Measurements from ENCODE around the gene NUCKS1. TPM values are rescaled to one million over a fixed set of nuclear protein-coding genes. Genes with fewer than 3 reads are reported as not detected.
A peak's percentile ranks its signal among the peaks of the same experiment; 100 is the strongest.

NUCKS1 gene
- total and polyA plus RNA-seq, 10 of the 15 experiments (the other 5 are each of a cell fraction or from before 2014, with no cell fraction given): 40.5 to 135 (median 55.5) TPM

DNA sequence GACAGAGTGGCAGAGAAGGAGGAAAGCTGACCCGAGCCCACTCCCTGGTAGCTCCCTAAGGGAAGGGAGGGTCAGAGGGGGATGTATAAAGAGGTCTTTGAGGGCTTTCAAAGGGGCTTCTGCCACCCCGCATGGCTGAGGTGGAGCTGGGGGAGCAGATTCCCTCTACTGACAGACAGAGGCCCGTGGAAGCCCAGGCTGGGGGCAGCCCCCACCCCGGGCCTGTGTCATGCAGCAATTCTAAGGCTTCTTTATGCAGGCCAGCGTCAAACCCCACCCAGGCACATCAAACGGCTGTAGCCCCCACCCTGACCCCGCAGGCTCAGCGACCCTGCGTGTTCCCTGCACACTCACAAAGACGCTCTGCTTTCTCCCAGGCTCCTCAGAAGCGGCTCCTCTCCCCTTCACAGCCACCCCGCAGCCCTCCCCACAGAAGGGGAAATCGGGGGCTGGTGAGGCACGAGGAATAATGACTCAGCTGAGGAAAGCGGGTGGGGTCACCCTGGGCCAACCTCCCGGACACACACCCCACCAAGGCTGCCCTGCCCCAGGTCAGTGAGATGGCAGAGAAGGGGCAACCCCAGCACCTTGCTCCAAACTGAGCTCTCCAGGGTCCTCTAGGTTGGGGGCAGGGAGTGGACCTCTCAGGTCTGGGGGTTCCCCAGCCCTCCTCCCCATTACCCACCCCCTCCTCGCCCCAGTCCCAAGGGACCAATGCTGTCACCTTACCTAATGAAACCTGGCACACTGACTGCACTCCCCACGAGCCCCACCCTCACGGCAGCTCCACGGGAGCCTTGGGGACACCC is 80.4 kb downstream of the NUCKS1 start (continued):
- no peak for TF ChIP-seq RFX5 (IDR thresholded peaks at IDR 0.05; ENCODE audit: low read depth, low read length)
- peak; percentile 21; the same call in 1 of the 2 replicates for TF ChIP-seq EED (IDR thresholded peaks at IDR 0.05; ENCODE audit: low read depth)
- TF ChIP-seq HDAC2 (IDR thresholded peaks at IDR 0.05): no peak
- TF ChIP-seq EP300 (IDR thresholded peaks at IDR 0.05; ENCODE audit: borderline replicate concordance in 1 of 2, control insufficient read depth in 1 of 2, low read depth in 2 of 2, low read length in 2 of 2): 0 out of 4 replicates have a peak, but pooled peaks of 1 of the 2 experiments have one; percentile 19
- TF ChIP-seq ATF7 (IDR thresholded peaks at IDR 0.05; ENCODE audit: low read depth): peak; percentile 85
- peak; percentile 88 for TF ChIP-seq NR2F1 (conservative IDR thresholded peaks at IDR 0.05)
- TF ChIP-seq, protein P1, sequence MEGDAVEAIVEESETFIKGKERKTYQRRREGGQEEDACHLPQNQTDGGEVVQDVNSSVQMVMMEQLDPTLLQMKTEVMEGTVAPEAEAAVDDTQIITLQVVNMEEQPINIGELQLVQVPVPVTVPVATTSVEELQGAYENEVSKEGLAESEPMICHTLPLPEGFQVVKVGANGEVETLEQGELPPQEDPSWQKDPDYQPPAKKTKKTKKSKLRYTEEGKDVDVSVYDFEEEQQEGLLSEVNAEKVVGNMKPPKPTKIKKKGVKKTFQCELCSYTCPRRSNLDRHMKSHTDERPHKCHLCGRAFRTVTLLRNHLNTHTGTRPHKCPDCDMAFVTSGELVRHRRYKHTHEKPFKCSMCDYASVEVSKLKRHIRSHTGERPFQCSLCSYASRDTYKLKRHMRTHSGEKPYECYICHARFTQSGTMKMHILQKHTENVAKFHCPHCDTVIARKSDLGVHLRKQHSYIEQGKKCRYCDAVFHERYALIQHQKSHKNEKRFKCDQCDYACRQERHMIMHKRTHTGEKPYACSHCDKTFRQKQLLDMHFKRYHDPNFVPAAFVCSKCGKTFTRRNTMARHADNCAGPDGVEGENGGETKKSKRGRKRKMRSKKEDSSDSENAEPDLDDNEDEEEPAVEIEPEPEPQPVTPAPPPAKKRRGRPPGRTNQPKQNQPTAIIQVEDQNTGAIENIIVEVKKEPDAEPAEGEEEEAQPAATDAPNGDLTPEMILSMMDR (IDR thresholded peaks at IDR 0.05 in 2 of 3, conservative IDR thresholded peaks at IDR 0.05 in 1 of 3; ENCODE audit: control insufficient read depth in 2 of 3, extremely low read depth in 1 of 3, insufficient read depth in 1 of 3, low read depth in 3 of 3, low read length in 3 of 3): no peak
- no peak for TF ChIP-seq FOS (IDR thresholded peaks at IDR 0.05; ENCODE audit: borderline replicate concordance, extremely low read depth, insufficient read length)
- TF ChIP-seq BHLHE40 (IDR thresholded peaks at IDR 0.05; ENCODE audit: borderline replicate concordance in 1 of 2, low read depth in 2 of 2, low read length in 1 of 2): peak; percentile 66 to 90; a peak in 3 of 4 replicates
- no peak for TF ChIP-seq HCFC1 (IDR thresholded peaks at IDR 0.05; ENCODE audit: low read length)
- no peak for TF ChIP-seq TCF12 (IDR thresholded peaks at IDR 0.05; ENCODE audit: low read depth, low read length)
- TF ChIP-seq TCF7 (IDR thresholded peaks at IDR 0.05; ENCODE audit: borderline replicate concordance): no peak
- TF ChIP-seq KDM1A (IDR thresholded peaks at IDR 0.05; ENCODE audit: borderline replicate concordance): no peak
- TF ChIP-seq ZNF217 (IDR thresholded peaks at IDR 0.05): no peak
- TF ChIP-seq, protein P2, sequence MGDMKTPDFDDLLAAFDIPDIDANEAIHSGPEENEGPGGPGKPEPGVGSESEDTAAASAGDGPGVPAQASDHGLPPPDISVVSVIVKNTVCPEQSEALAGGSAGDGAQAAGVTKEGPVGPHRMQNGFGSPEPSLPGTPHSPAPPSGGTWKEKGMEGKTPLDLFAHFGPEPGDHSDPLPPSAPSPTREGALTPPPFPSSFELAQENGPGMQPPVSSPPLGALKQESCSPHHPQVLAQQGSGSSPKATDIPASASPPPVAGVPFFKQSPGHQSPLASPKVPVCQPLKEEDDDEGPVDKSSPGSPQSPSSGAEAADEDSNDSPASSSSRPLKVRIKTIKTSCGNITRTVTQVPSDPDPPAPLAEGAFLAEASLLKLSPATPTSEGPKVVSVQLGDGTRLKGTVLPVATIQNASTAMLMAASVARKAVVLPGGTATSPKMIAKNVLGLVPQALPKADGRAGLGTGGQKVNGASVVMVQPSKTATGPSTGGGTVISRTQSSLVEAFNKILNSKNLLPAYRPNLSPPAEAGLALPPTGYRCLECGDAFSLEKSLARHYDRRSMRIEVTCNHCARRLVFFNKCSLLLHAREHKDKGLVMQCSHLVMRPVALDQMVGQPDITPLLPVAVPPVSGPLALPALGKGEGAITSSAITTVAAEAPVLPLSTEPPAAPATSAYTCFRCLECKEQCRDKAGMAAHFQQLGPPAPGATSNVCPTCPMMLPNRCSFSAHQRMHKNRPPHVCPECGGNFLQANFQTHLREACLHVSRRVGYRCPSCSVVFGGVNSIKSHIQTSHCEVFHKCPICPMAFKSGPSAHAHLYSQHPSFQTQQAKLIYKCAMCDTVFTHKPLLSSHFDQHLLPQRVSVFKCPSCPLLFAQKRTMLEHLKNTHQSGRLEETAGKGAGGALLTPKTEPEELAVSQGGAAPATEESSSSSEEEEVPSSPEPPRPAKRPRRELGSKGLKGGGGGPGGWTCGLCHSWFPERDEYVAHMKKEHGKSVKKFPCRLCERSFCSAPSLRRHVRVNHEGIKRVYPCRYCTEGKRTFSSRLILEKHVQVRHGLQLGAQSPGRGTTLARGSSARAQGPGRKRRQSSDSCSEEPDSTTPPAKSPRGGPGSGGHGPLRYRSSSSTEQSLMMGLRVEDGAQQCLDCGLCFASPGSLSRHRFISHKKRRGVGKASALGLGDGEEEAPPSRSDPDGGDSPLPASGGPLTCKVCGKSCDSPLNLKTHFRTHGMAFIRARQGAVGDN (IDR thresholded peaks at IDR 0.05): 0 out of 2 replicates have a peak, but pooled peaks have one; percentile 34
- TF ChIP-seq MEF2B (IDR thresholded peaks at IDR 0.05; ENCODE audit: partially characterized antibody, poor library complexity, severe bottlenecking): peak; percentile 97
- peak; percentile 66; the same call in 1 of the 2 replicates for TF ChIP-seq GATAD2B (conservative IDR thresholded peaks at IDR 0.05; ENCODE audit: low read depth)
- TF ChIP-seq FOXM1 (IDR thresholded peaks at IDR 0.05; ENCODE audit: low read depth, low read length): no peak
- TF ChIP-seq IKZF2 (IDR thresholded peaks at IDR 0.05): peak in 1 of 2 experiments; percentile 52; a peak in 2 of 4 replicates
- TF ChIP-seq ZBED1 (IDR thresholded peaks at IDR 0.05; ENCODE audit: borderline replicate concordance): 0 out of 2 replicates have a peak, but pooled peaks have one; percentile 24
- TF ChIP-seq, protein P3, sequence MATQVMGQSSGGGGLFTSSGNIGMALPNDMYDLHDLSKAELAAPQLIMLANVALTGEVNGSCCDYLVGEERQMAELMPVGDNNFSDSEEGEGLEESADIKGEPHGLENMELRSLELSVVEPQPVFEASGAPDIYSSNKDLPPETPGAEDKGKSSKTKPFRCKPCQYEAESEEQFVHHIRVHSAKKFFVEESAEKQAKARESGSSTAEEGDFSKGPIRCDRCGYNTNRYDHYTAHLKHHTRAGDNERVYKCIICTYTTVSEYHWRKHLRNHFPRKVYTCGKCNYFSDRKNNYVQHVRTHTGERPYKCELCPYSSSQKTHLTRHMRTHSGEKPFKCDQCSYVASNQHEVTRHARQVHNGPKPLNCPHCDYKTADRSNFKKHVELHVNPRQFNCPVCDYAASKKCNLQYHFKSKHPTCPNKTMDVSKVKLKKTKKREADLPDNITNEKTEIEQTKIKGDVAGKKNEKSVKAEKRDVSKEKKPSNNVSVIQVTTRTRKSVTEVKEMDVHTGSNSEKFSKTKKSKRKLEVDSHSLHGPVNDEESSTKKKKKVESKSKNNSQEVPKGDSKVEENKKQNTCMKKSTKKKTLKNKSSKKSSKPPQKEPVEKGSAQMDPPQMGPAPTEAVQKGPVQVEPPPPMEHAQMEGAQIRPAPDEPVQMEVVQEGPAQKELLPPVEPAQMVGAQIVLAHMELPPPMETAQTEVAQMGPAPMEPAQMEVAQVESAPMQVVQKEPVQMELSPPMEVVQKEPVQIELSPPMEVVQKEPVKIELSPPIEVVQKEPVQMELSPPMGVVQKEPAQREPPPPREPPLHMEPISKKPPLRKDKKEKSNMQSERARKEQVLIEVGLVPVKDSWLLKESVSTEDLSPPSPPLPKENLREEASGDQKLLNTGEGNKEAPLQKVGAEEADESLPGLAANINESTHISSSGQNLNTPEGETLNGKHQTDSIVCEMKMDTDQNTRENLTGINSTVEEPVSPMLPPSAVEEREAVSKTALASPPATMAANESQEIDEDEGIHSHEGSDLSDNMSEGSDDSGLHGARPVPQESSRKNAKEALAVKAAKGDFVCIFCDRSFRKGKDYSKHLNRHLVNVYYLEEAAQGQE (IDR thresholded peaks at IDR 0.05; ENCODE audit: low read depth, low read length): no peak

Data from GM12878 (cell line).